GM10248 (cell line): ENCODE results near the gene SCRG1.

Experiments
- CTCF ChIA-PET: fragments of 300-600 bp; sonication (Branson Sonifier 250); formaldehyde crosslinking; extraction: SDS; loops from one replicate; lab custom pipeline; 2021; ENCODE audit warnings: antibody characterized with exemption; lab: Yijun Ruan, JAX
- POLR2A ChIA-PET: fragments of 350-650 bp; sonication (Branson Sonifier 250); formaldehyde crosslinking; extraction: SDS; loops from one replicate; lab custom pipeline; 2020; ENCODE audit warnings: antibody characterized with exemption; lab: Yijun Ruan, JAX
- DNase-seq: peaks from one replicate; pipeline ENCODE4 v3.0.0; 2012; ENCODE audit errors: extremely low spot score
- CTCF ChIP-seq: IDR thresholded peaks from 2 replicates; pipeline ENCODE4 v1.5.1; 2012; ENCODE audit warnings: mild to moderate bottlenecking, low read depth; ENCODE audit errors: extremely low read depth, missing control alignments, control extremely low read depth

The SCRG1 gene

GRCh38 chr4:173424899-173425805 is 26.2 kb upstream of the SCRG1 start:
- ChIA-PET CTCF (interaction anchor here (0.8 to 2.1 kb wide), 14 partner anchors 8 to 411 kb away, joined by 3 to 9 read pairs (median 4); no protein-coding TSS in a partner anchor), POLR2A (no interaction called here)
- DNase-seq, result no peak
- TF ChIP-seq CTCF, result no peak

- TF ChIP-seq CTCF, result no peak
- POLR2A ChIA-PET, result interaction anchor here (0.7 to 0.9 kb wide), 2 partner anchors 43 to 86 kb away, joined by 3 read pairs; partner anchors contain the start of gene HMGB2
- CTCF ChIA-PET, result interaction anchor here (0.7 to 12.4 kb wide), 54 partner anchors 9 to 737 kb away, joined by 3 to 201 read pairs (median 4); no protein-coding TSS in a partner anchor
- no peak for DNase-seq
Observed at GRCh38 chr4:173420801-173421200, 21.9 kb upstream of the SCRG1 start.

DNA sequence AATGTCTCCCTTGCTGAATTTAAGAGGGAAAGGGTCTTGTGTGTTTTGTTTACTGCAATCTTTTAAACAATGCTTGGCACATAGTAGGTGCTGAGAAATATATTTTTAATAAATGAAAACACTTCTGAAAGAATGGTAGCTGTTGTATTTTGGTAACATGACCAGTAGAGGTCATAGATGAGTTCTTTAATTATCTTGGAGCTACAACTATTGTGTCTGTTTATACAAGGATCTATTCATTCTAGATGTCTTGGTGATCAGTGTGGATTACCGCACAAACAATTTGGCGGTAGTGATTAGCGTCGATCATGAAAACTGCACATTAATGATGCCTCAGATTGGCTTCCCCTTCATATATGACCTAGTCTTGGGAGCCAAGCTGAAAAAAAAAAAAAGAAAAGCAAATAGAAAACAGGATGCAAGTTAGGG is 21.4 kb upstream of the SCRG1 start:
- peak; percentile 24 for DNase-seq
- TF ChIP-seq CTCF, result peak; percentile 40
- CTCF ChIA-PET, result interaction anchor here (0.7 to 12.4 kb wide), 52 partner anchors 9 to 737 kb away, joined by 3 to 201 read pairs (median 4); no protein-coding TSS in a partner anchor
- POLR2A ChIA-PET, result interaction anchor here (0.7 to 0.9 kb wide), 2 partner anchors 86 to 101 kb away, joined by 3 read pairs; partner anchors contain the start of gene HMGB2

GRCh38 chr4:173418639-173419038 is 19.7 kb upstream of the SCRG1 start:
- DNase-seq, result no peak
- ChIA-PET POLR2A (no interaction called here), CTCF (interaction anchor here (0.8 to 12.4 kb wide), 22 partner anchors 13 to 405 kb away, joined by 3 to 201 read pairs (median 6); partner anchors contain the start of gene SCRG1)
- no peak for TF ChIP-seq CTCF

- DNase-seq, result no peak
- CTCF ChIA-PET, result interaction anchor here (0.6 to 12.4 kb wide), 24 partner anchors 9 to 404 kb away, joined by 3 to 201 read pairs (median 5); partner anchors contain the start of gene SCRG1
- TF ChIP-seq CTCF, result no peak
- POLR2A ChIA-PET, result no interaction called here
Observed at GRCh38 chr4:173417833-173418232, 18.9 kb upstream of the SCRG1 start.
